IPS-NIHi7 (cell line): Measurements from ENCODE around the gene PGAP2.
"Not testable (repeated sequence)": the region's sequence is repeated elsewhere in the genome, so short reads cannot be mapped to it uniquely, and the experiment has no call there.

ENCODE experiments used
- DNase-seq: peaks from one replicate; pipeline ENCODE4 v3.0.0; 2012; ENCODE audit warnings: mixed read lengths; ENCODE audit errors: extremely low spot score

Gene PGAP2

DNA sequence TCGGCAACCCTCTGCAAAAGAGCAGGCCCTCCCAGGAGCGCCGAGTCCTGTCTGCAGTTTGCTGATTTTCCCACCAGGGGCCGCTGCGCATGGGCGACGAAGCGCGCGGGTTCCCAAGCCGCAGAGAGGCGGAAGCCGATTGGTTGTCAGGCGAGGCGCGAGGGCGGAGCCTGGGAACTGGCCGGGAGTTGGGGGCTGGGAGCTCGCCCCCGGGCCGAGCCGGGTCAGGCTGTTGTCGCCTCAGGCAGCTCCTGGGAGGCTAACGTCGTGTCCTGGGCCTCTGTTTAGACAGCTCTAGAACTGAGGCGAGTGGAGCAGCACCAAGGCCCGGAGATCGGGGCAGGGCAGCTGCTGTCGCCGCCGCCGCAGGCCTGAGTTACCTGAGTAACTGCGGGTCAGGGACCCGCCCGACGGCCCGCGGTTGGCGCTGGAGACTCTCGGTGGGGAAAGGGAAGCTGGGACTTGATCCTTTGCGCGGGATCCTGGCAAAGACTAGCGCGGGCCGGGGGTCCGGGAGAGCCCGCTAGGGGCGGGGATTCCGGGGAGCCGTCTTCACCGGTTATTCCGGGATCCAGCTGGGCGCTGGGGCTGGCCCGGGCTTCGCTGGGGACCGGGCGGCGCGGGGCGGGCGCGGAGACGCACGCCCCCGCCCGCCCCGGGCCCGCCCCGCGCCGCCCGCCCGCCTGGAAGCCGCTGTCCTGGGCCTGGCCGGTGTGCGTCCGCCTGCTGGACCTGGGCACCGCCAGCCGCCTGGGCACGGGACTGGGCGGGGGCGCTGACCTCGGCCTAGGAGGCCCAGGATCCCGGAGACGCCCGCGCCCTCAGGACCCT, 46.8 kb downstream of the PGAP2 start, which contains the start of gene STIM1:
STIM1 (plus strand) TSS at position 688 of the 831 bp plus-strand sequence. CDS start 607 bp downstream, outside the sequence.
- DNase-seq, result peak; percentile 92

DNA sequence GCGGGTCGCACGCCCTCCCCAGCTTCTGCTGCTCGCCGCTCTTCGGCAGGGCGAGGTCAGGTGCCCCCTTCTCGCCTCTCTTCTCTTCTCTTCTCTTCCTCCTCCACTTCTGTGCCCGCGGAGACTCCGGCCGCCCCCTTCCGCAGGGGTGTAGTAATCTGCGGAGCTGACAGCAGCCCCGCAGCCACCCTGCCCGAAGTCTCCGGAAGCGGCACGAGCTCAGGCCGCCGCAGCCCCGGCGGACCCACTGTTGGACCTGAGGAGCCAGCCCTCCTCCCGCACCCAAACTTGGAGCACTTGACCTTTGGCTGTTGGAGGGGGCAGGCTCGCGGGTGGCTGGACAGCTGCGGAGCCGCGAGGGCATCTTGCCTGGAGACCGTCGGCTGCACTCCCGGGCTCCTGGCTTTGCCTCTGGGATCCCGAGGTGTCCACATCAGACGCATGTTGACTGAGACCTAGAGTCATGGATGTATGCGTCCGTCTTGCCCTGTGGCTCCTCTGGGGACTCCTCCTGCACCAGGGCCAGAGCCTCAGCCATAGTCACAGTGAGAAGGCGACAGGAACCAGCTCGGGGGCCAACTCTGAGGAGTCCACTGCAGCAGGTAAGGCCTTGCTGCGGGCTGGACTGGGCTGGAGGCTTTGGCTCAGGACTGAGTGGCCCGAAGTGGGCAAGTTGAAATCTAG, 47.6 kb downstream of the PGAP2 start:
- DNase-seq, result no peak

DNA sequence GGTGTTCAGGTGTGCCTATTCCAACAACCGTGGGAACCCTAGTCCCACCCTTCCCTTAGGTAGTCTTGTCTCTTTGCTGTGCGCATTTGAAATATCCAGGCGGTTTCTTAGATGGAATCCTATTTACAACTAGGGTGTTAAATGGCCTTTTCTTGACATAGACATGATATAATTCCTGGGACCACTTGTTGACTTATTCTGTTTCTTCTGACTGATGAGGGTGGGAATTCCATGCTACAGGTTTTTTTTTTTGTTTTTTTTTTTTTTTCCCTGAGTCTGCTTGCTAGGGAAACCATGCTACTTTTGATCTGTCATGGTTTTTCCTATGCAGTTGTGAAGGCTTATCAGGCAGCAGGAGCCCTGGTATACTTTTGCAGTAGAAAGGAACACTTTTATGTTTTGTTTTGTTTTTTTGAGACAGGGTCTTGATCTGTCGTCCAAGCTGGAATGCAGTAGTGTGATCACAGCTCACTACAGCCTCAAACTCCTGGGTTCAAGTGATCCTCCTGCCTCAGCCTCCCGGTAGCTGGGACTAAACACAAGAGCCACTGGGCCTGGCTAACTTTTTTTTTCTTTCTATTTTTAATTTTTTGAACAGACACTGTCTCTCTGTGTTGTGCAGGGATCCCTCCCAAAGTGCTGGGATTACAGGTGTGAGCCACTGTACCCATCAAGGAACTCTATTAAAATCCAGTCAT, 48.6 kb downstream of the PGAP2 start:
- DNase-seq, result no peak

DNA sequence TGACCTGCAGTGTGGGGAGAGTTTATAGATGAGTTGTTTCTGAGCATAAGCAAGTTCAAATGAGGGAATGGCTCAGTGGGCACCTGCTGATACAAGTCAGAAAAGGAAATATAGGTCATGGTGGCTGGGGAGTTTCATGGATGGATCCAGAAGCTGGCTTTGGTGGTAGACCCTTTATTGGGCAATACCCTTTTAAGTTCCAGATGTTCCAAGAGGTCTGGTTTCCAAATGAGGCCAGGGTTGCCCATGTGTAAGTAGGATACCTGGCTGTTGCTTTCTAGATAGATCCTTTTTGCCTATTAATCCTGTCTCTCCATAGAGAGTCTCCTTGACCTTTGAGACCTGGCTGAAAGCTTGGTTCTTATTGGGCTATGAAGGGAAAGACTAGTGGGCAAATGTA, 49.3 kb downstream of the PGAP2 start:
- DNase-seq, result no peak

DNA sequence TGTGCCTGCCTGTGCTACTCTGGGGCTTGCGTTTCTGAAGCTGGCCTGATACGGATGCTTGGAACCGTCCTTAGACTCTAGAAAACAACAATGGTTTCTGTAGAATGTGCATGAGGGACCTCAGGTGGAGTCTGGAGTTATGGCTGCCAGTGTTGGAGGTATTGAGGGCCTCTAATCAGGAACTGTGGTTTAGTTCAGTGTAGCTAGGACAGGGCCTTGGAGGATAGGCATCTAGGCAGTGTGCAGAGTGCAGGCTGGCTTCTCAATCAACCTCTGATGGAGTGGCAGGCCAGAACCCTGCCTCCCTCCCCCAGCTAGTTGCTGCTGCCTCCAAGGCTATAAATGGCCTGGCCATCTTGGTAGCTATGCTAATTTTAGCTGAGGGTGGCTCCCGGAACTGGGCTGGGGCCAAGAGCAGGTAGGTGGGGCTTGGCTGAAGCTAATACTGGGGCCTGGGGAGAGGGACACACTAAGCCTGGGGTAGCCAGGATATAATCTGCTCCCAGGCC, 51.1 kb downstream of the PGAP2 start:
- no peak for DNase-seq

DNA sequence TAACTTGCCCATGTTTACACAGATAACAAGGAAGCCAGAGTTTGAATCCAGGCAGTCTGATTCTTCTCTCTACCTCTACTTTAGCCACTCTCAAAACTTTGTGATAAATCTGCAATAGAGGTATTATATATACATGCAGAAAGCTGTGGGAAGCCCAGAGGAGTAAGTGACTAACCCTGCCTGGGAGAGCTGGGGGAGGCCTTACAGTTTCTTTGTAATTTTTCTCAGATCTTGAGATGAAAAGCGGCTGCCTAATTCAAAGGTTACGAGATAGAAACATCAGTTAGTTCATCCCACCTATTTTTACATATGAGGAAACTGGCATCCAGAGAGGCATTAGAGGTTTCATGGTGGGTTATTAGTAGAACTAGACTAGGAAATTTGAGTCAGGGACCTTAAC, 52.0 kb downstream of the PGAP2 start:
- DNase-seq, result no peak

DNA sequence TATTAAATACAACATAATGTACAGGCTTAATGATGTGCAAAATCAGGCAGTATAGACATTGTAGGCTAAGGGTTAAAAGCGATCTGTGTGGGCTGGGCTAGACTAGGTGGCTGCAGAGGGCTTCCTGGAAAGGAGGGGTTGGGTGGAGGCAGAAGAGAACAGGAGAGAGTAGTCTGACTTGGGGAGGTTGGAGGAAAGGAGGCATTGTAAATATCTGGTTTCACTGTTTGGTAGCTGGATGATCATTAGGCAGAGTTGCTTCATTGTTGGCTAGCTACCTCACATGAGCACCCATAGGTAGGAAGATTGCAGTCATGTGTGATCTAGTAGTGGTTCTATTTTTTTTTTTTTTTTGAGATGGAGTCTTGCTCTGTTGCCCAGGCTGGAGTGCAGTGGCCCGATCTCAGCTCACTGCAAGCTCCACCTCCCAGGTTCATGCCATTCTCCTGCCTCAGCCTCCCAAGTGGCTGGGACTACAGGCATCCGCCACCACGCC, 52.6 kb downstream of the PGAP2 start:
- not testable (repeated sequence) for DNase-seq

DNA sequence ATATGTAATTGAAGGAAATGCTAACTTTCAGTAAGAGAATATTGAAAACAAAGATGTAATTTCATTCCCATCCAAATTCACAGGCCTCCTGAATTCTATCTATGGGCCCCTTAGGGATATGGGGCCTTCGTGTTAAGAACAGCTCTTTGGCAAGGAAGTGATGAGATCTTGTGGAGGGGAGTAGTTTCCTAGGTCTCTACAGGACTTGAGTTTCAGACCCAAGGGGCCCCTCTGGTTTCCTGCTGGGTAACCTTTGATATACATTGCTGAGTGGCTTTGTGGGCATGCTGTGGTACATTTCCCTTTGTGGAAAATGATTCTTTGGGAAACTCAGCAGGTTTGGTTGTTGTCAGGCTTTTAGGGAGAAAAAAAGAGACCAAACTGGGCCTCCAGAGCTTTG, 53.3 kb downstream of the PGAP2 start:
- no peak for DNase-seq

DNA sequence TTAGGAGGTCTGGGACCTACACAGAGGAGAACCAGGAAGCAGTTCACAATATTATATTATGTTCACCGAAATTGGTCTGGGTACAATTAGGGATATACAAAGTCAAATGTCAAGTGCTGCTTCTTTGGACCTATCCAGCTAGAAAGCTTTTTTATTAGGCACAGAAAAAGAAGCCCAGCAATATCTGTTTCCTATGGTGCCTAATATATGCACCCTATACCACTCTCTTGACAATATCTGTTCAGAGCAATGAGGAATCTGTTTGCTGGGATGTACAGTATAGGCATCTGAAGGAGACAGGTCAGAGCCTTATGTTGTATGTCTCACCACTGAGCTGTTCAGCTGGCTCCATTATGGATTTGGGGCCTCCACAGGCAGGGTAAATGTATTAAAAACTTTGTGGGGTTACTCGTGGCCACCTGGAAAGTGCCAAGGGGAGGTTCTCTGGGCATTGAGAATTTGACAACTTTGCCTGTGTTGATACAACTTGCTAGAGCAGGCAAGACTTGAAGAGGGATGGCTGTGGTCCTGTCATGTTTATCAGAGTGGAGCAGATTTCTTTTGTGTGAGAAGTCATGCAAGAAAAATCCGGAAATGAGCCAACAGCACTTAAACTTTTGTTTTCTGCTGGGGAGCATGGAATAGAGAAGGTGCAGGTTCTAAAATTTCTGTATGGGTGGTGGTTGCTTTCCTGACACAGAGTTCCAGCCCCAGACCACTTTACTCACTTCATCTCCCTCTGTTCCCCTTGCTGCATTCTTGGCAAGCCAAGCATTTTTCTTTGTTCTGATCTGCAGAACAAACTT, 57.2 kb downstream of the PGAP2 start:
- no peak for DNase-seq

DNA sequence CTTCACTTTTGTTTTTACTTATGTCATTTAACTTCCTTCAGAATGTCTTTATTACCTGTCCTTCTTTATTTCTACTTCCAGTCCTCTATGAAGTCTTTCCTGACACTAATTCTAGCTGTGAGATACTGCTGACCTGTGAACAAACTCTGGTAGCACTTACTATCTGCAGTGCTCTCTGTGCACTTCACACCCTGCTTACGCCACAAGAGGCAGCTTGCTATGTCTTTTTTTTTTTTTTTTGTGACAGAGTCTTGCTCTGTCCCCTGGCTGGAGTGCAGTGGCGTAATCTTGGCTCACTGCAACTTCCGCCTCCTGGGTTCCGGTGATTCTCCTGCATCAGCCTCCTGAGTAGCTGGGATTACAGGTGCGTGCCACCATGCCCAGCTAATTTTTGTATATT, 57.8 kb downstream of the PGAP2 start:
- no peak for DNase-seq

DNA sequence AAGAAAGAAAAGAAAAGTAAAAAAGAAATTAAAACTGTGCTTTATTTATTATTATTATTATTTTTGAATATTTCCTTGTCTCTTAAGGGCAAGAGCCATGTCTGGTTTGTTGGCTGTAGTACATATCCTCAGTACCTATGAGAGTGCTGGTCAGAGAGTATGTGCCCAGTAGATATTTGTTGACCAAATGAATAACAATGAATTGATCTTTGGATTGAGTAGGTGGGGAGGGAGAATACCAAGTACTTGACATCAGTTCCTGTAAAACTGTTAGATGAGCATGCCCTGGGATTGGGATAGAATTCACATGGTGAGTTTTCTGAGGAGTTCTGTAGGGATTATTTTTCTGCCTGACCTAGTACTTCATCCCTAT, 58.5 kb downstream of the PGAP2 start:
- no peak for DNase-seq

DNA sequence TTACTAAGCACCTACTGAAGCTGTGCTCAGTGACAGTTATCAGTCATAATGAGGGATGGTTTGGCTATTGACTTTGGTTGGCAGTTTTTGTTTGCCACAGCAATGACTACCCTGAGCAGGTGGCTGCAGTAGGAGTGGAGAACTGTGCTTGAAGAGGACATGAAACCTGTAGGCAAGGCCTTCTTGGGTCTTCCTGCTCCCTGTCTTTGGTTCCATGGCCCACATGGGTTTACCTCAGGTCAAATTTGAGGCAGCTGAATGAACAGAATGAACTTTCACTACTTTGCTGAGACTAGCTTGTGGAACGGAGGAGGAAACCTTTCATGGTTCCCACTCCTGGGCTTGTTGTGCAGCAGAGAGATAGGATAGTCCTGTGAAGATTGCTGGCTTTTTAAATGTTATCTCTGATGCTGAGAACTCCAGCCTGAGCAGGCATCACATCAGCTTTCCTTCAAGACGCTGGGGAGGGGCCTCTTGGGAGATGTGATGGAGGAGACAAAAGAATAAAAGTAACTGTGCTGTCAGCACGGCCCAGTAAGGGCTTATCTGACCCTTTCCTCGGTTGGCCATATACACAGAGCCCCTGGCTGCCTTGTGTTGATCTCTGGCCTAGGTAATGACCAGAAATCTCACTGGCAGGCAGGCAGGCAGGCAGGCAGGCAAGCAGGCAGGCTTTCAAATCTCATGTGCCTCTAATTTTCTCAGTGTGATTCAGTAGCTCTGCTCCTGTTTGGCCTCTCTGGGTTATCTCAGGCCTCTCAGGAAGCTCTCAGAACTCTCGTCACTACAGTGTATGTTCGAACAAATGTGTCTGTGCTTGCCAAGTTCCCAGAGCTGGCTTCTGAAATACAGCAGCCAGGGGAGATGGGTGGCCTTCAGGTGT, 59.1 kb downstream of the PGAP2 start:
- no peak for DNase-seq

DNA sequence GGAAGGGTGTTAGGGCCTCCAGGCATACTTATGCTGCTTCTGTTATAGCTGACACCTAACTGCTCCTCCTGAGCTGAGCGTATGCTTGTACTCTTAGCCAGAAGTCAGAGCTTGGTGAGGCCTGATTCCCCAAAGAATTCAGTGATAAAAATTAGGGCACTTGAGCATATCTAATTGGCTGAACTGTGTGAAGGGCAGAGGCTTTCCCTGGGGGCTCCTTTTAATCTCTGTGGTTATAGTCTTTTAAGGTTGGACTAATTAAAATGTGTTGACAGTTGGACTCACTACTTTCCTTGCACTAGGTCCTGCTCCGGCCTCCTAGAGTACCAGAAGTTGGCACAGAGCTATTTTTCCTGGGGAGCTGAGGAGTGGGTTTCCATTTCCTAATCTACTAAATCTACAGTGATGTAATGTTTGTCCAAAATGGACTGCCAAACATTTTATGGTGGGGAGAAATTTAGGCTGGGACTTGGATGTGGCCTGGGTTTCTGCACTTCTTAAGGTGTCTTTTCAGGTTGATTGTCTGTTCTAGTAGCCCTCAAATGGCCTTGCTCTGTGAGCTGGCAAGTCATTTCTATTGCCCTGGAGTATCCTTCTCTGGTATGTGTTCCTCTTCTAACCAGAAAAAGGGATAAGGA, 65.5 kb downstream of the PGAP2 start:
- no peak for DNase-seq
